ENCODE measurements around the gene PAK5.

PAK5 gene

DNA sequence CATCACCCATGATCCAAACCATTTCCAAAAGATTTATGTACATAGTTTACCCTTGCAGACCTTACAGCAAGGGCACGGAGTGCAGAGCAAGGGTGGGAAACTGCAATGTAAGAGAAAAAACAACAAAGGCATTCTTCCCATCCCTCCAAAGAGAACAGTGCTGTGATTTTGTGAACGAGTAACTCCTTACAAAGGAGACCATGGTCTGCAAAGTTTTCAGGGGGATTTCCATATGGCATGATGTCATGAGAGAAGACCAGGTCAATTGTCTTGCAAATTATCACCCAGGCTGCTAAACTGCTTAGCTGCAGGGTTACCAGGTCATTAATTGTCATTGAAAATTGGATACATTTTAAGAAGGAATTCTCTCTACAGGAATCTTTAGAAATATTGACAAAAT is 266.2 kb downstream of the PAK5 start:
- DNase-seq = no peak

DNA sequence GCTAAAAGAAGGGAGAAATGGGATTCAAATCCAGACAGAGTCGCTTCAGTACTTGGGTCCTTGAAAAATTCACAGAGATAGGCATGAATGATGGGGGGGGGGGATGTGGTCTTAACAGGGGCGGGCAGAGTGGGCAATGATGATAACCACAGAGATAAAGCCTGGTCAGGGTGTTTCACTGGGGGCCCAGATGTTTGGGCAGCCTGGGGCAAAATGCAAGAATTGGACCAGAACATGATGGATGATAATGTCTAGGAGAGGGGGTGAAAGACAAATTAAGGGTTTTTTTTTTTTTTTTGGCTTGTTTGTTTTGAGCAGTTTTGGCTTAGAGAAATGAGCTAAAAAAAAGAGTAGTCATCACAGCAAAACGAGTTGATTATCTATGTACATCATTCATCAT is 267.1 kb downstream of the PAK5 start:
- DNase-seq = no peak

GRCh38 chr20:9570612-9571011 is 268.3 kb downstream of the PAK5 start:
- DNase-seq = no peak

GRCh38 chr20:9566977-9567376 is 271.9 kb downstream of the PAK5 start:
- DNase-seq = no peak

DNA sequence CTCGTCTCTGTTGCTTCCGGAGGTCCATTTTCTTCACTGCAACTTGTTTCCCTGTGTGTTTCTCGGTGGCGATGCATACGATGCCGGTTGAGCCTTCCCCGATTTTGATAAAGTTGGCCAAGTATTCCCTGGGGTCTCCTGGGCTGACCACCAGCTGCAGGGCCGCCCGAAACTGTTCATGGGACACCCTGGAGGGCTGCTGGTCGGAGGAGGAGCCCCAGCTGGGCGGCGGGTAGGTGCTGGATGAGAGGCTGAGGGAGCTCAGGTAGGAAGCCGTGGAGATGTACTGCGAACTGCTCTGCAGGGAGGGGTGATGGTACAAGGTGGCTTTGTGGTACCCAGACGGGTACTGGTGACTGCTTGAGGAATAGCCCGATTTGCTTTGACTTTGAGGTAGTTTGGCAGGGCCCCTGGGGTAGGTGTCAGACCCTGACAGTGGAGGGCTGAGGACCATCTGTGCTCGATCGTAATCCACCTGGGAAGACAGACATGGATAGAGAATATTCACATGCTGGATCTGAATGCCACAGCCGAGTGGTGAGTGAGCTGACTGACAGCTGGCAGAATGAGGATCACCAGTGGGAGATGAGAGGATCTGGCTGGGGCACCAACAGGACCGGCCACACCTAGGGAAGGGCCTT is 272.8 kb downstream of the PAK5 start:
- DNase-seq = no peak

DNA sequence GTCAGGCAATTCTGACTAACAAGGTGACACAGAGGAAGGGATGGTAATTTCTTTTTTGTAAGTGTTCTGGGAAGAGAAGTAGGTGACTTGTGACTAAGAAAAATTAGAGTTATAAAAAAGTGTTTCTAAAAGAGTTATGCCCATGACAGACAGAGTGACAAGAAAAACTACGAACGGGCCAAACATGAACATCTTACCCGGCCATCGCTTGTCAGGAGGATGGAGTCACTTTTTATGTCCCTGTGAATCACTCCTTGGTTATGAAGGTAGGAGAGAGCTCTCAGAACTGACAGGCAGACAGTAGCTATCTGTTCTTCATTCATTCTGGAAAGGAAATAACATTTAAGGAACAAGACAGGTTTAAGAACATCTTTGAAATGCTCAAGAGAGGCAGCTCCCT is 281.5 kb downstream of the PAK5 start:
- no peak for DNase-seq

DNA sequence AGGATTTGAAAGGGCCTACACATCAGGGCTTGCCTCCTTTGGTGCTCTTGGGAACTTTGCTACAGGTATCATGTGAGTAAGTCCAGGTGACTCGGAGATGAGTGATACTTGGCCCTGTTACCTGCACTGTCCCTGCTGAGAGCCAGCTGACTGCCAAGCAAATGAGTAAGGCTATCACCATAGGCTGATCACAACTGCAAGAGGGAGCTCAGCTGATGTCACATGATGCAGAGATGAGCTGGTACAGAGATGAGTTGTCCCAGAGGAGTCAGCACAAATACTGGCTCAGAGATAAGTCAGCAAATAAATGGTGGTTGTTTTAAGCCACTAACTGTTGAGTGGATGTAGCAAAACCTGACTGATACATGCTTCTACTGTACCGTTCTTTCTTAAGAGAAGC is 283.1 kb downstream of the PAK5 start:
- DNase-seq = no peak

DNA sequence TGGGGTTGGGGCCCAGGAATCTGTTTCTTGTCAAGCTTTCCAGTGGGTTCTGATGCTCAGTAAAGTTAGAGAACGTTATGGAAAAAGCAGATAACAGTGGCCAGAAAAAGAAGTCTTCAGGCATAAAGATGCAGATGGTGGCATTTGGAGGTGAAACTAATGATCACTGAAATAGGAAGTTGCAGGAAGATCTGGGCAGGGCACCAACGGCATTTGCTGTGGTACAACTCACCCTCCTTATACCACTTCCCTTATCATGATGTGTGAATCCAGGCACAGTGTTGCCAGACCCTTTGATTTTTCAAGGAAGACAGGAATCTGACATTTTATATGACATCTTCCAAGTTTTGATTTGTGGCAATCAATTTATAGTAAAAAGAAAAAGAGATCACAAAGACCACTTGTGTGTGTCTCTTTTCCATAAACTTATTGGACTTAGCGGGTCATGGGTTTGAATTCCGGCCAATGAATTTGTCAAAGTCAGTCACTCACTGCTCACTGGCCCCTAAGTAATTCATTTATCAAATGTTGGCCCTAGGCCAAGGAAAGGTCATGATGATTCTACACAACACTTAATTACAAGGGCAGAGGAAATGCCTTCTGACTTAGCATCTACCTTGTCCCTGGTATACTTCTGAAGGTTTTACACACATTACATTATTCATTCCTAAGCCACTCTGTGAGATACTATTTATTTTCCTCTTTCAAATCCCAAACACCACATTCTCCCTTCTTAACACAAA is 286.9 kb downstream of the PAK5 start:
- no peak for DNase-seq

GRCh38 chr20:9550871-9551270 is 288.0 kb downstream of the PAK5 start:
- DNase-seq = no peak

- DNase-seq = no peak
These were observed 288.6 kb downstream of the PAK5 start for GRCh38 chr20:9550283-9550682.

GRCh38 chr20:9543214-9543613 is 295.7 kb downstream of the PAK5 start:
- no peak for DNase-seq

GRCh38 chr20:9535449-9535848 is 303.4 kb downstream of the PAK5 start:
- no peak for DNase-seq

- DNase-seq = no peak
These were observed 304.9 kb downstream of the PAK5 start for GRCh38 chr20:9534025-9534424.

- no peak for DNase-seq
These were observed 306.6 kb downstream of the PAK5 start for GRCh38 chr20:9532069-9532838.

DNA sequence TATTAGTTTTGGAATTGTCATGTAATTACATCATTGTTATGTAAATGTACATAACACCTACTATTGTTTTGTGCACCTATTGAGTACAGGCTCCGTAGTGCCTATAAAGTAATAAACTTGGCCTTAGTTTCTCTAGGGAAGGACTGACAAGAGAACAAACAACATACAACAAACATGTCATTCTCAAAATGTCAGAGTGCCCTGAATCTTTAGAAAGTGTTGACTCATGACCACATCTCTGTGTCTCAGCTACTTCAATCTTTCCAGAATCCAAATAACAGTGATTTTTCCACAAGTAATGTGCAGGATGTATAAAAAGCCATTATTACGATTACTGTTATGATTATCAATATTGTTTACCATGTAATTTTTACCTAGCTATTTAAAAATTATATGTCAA is 307.3 kb downstream of the PAK5 start:
- no peak for DNase-seq

GRCh38 chr20:9523636-9524035 is 315.2 kb downstream of the PAK5 start:
- DNase-seq = no peak

DNA sequence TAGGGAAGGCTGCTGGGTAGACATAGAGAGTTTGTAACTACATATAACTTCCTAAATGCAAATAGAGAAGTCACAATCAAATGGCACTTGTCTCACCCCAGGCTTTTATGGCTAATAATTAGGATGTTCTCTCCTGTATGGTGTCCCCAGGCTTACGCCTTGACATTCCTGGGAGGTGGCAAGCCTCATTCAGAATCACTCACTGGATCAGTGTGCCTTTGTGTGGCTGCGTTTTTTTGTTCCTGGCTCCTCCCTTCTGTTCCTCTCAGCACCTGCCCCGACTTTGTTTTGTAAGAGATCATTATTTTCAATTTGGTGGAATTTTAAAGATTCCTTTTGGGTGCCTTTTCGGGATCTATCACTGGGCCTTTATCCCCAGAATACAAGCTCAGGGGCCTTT is 318.8 kb downstream of the PAK5 start:
- no peak for DNase-seq

DNA sequence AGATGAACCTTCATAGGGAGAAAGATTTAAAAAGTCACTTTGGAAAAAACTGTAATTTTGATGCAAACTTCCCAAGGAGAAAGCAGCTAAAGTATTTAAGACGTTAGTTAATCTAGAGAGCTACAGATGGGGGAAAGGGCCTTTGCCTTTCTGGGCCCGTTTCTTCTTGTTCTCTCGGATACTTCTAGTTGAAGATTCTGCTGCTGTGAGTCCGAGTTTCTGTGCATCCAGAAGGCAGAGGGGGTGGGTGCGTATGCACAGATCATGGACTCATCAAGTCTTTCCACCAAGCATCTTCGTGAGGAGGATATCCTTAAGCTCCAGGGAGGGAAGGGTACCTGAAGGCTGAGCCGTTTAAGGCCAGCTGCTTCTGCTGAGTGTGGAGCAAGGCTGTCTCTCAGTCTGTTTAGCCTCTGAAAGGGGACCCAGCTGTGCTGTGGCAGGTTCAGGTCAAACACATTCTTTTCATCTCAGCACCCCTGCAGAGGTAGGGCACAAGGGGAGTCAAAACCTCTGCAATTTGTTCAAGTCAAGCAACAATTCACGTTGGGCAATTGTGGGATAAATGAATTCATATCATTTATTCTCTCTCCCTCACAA is 320.2 kb downstream of the PAK5 start:
- no peak for DNase-seq

- no peak for DNase-seq
These were observed 321.3 kb downstream of the PAK5 start for GRCh38 chr20:9517297-9518162.

GRCh38 chr20:9516234-9516871 is 322.5 kb downstream of the PAK5 start:
- DNase-seq = no peak

DNA sequence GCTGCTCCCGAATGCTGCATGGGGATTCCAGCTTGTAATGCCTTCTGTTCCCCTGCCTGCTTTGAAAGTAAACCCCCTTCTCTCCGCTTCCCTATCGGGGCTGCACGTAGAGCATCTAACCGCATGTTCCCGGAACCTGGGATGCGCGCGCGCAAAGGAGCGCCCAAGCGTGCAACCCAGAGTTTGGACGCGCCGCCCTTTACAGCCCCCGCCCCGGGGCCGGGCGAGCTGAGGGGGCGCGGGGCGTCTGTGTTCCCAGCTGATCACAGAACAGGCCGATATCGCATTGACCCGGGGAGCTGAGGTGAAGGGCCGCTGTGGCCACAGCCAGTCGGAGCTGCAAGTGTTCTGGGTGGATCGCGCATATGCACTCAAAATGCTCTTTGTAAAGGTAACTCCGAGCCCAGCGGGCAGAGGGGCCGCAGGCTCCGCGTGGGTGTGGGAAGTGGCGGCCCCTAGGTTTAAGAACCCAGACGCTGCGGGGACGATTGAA is 323.1 kb downstream of the PAK5 start:
- no peak for DNase-seq

- DNase-seq = no peak
These were observed 323.7 kb downstream of the PAK5 start for GRCh38 chr20:9515214-9515585.

All from KG1 (cell line).